ENCODE data around the gene BACH2.

DNA sequence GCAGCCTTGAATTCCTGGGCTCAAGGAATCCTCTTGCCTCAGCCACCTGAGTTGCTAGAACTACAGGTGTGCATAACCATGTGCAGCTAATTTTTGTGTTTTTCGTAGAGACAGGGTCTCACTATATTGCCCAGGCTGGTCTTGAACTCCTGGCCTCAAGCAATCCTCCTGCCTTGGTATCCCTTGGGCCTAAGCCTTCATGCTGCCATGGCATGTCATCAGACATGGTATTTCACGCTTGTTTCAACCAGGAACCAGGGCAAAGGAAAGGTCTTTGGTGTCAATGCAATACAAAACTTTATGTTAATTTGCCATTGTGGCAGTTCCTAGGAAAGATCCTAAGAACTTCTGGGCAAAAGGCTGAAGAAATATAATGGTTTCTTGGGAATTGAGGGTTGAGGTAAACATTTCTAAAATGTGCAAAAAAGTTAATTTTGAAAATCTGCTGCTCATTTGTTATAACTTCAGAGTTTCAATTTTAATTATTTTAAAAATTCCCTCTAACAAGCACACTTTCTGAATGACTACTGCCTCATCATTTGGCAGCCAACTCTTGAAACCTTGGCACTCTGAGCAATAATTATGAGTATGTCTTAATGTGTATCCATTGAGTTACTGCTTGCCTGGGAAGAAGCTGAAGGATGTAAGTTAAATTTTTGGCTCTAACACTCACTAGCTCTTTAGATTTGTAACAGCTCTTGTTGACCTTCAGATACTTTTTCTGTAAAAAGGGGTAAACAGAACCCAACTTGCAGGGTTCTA, 248.3 kb downstream of the BACH2 start:
- TF ChIP-seq, protein P1, sequence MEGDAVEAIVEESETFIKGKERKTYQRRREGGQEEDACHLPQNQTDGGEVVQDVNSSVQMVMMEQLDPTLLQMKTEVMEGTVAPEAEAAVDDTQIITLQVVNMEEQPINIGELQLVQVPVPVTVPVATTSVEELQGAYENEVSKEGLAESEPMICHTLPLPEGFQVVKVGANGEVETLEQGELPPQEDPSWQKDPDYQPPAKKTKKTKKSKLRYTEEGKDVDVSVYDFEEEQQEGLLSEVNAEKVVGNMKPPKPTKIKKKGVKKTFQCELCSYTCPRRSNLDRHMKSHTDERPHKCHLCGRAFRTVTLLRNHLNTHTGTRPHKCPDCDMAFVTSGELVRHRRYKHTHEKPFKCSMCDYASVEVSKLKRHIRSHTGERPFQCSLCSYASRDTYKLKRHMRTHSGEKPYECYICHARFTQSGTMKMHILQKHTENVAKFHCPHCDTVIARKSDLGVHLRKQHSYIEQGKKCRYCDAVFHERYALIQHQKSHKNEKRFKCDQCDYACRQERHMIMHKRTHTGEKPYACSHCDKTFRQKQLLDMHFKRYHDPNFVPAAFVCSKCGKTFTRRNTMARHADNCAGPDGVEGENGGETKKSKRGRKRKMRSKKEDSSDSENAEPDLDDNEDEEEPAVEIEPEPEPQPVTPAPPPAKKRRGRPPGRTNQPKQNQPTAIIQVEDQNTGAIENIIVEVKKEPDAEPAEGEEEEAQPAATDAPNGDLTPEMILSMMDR (IDR thresholded peaks at IDR 0.05 in 2 of 3, conservative IDR thresholded peaks at IDR 0.05 in 1 of 3; ENCODE audit: borderline replicate concordance in 1 of 3, insufficient read depth in 1 of 3, low read depth in 2 of 3, low read length in 2 of 3): no peak
- TF ChIP-seq EZH2 (IDR thresholded peaks at IDR 0.05) (no peak), POLR2A (IDR thresholded peaks at IDR 0.05; ENCODE audit: borderline replicate concordance, extremely low read depth, insufficient read depth, insufficient read length) (no peak), ELF1 (IDR thresholded peaks at IDR 0.05; ENCODE audit: borderline replicate concordance, low read depth) (no peak), YY1 (IDR thresholded peaks at IDR 0.05; ENCODE audit: extremely low read depth, insufficient replicate concordance, low read depth, low read length) (no peak), FOSL1 (IDR thresholded peaks at IDR 0.05; ENCODE audit: low read depth) (no peak), SRF (IDR thresholded peaks at IDR 0.05; ENCODE audit: low read depth) (no peak), EGR1 (IDR thresholded peaks at IDR 0.05; ENCODE audit: low read depth) (no peak)

Measured in HCT116 (cell line).